Spleen (tissue), 11 donors: Measurements from ENCODE around the gene AKAP3. TPM values are rescaled to one million over a fixed set of nuclear protein-coding genes. Genes with fewer than 3 reads are reported as not detected.
A peak's percentile ranks its signal among the peaks of the same experiment; 100 is the strongest.

ENCODE experiments used
- DNase-seq: peaks from one replicate; pipeline ENCODE4 v3.0.0-alpha.2; 2020
- H3K27ac ChIP-seq, 8 donors: fragments of 200-600 bp; sonication (generic) in 7 of 8; 1 replicate in 4 of 8; 2 replicates in 4 of 8; pipeline versions ENCODE4 v1.5.0 to v1.8.0; 2016 to 2021; ENCODE audit warnings: inconsistent platforms in 4 of 8, mild to moderate bottlenecking in 4 of 8, moderate library complexity in 1 of 8
- H3K27me3 ChIP-seq, 7 donors: fragments of 200-600 bp; sonication (generic) in 6 of 7; replicated peaks in 1 of 7; 1 replicate in 4 of 7; 2 replicates in 3 of 7; pipeline versions ENCODE4 v1.5.0 to v1.8.0; 2016 to 2021; ENCODE audit warnings: inconsistent platforms in 3 of 7, mild to moderate bottlenecking in 1 of 7
- H3K36me3 ChIP-seq, 6 donors: fragments of 200-600 bp; sonication (generic) in 5 of 6; 1 replicate in 4 of 6; 2 replicates in 2 of 6; pipeline versions ENCODE4 v1.5.0 to v1.8.0; 2016 to 2021; ENCODE audit warnings: inconsistent platforms in 2 of 6
- H3K4me1 ChIP-seq, 6 donors: fragments of 200-600 bp; sonication (generic) in 5 of 6; 1 replicate in 3 of 6; 2 replicates in 3 of 6; pipeline versions ENCODE4 v1.5.0 to v1.8.0; 2016 to 2021; ENCODE audit warnings: inconsistent platforms in 3 of 6
- H3K4me3 ChIP-seq, 8 donors: fragments of 200-600 bp; sonication (generic) in 7 of 8; 1 replicate in 4 of 8; 2 replicates in 4 of 8; pipeline versions ENCODE4 v1.5.0 to v1.8.0; 2016 to 2021; ENCODE audit warnings: inconsistent platforms in 4 of 8, mild to moderate bottlenecking in 4 of 8, moderate library complexity in 2 of 8
- H3K9me3 ChIP-seq, 8 donors: fragments of 200-600 bp; sonication (generic) in 7 of 8; 1 replicate in 4 of 8; 2 replicates in 4 of 8; pipeline versions ENCODE4 v1.5.0 to v1.8.0; 2016 to 2021; ENCODE audit warnings: inconsistent platforms in 4 of 8
- POLR2A ChIP-seq, 3 donors: fragments of 450-650 bp; IDR thresholded peaks; one replicate each; pipeline ENCODE4 v1.5.1; 2017; ENCODE audit warnings: antibody characterized with exemption in 3 of 3, mild to moderate bottlenecking in 1 of 3
- POLR2AphosphoS5 ChIP-seq, 3 donors: sonication (generic); formaldehyde crosslinking; IDR thresholded peaks; one replicate each; pipeline ENCODE4 v1.5.1; 2017; ENCODE audit warnings: antibody characterized with exemption in 3 of 3
- WGBS, 5 donors: extraction: QIAGEN DNeasy Blood & Tissue Kit in 3 of 5; methylation state at CpG; one replicate each; pipeline versions ENCODE4 v1.1.5 to v1.1.7; 2013 to 2018; 5-methylcytosine and 5-hydroxymethylcytosine counted together
- intact Hi-C: fragments of 100-400 bp; cut with DNase I; formaldehyde crosslinking; loops from one replicate; pipeline ENCODE4 v1.15.0; 2023; ENCODE audit warnings: low total_unique reads
- polyA plus RNA-seq, 3 donors: library from polyadenylated mRNA; stranded (reverse); fragments of 200-250 nt; gene quantifications; one replicate each; pipeline ENCODE4 v1.2.1, GENCODE V29; 2013
- total RNA-seq, 7 donors: library from RNA; depleted of rRNA in 3 of 7; stranded (reverse); fragments of >200 nt in 3 of 7; fragmentation: NEBNext Ultra II Directional in 4 of 7; extraction: Animal tissue kit (Norgen Biotek cat#: 25700) in 4 of 7; gene quantifications; one replicate each; pipeline versions ENCODE4 v1.1.0 to v1.2.1, GENCODE V29; 2016 to 2021
- TF ChIP-seq, protein P1 (sequence below), 11 experiments: fragments of 200-600 bp in 7 of 11; fragments of 450-650 bp in 4 of 11; sonication (generic) in 4 of 11; IDR thresholded peaks in 8 of 11; conservative IDR thresholded peaks in 3 of 11; 1 replicate in 7 of 11; 2 replicates in 4 of 11; pipeline versions ENCODE4 v1.4.0 to v1.8.0; 2016 to 2021; ENCODE audit warnings: antibody characterized with exemption in 11 of 11, inconsistent platforms in 4 of 11, mild to moderate bottlenecking in 1 of 11
- donor health status: healthy with polysubstance abuse.
- donor health status: DM: no; HTN: no; CAD: no; lungs with moderate emphysema.
- donor health status: DM: no; HTN: no; CAD: no.
- donor health status: Bipolar disorder and iron deficiency.
- donor health status: healthy.
- donor health status: DM: no; HTN: no; CAD: no.
- donor health status: DM: yes; HTN: yes; CAD: no.

The AKAP3 gene
- total and polyA plus RNA-seq, 10 donors: 0.39 to 2.4 (median 1.5) TPM

DNA sequence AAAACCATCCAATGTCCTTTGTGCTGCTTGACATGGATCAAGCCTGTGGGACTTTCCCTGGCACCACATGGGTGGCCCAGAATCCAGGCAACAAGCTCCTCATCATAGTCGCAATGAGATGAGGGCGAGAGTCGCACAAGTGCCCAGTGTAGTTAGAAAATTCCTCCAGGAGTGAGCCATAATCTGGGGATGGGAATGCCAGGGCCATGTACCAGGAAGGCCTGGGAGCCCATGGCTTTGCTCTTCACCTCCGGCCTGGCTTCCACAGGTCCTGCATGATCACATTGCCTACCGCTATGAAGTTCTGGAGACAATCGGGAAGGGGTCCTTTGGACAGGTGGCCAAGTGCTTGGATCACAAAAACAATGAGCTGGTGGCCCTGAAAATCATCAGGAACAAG, 53.0 kb downstream of the AKAP3 start:
- H3K36me3 ChIP-seq: peaks cover 0 to 35% (median 0%) of the 10 kb centered on the region in 6 donors
- H3K27me3 ChIP-seq: no peaks in the 10 kb centered on the region
- H3K4me3 ChIP-seq: no peak overlapping the region
- TF ChIP-seq POLR2AphosphoS5 (IDR thresholded peaks at IDR 0.05): no peak
- H3K27ac ChIP-seq: no peak overlapping the region
- no peak for DNase-seq
- H3K4me1 ChIP-seq: no peaks in the 10 kb centered on the region
- no peaks in the 10 kb centered on the region for H3K9me3 ChIP-seq
- WGBS, 5 donors: 94 to 99% (median 97%) methylated on average over 6 of the region's 6 CpGs
- intact Hi-C loops: no loop called here

DNA sequence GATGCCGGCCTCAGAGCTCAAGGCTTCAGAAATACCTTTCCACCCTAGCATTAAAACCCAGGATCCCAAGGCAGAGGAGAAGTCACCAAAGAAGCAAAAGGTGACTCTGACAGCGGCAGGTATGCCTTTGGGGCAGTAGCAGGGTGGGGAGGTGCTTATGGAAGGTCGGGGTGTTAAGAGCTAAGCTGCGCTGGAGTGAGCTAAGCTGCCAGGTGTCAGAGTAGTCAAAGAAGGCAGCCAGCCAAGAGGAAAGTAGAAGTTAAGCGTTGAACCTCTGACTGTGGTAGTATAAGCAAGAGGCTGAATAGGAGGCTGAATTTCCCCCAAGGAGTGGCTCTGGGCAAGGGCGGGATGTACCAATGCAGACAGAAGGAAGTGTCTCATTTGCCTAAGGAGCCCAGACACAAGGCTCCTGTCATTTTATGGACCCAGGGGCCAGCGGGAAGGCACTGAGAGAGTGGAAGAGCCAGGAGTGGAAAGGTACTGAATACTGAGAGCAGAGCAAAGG, 57.6 kb downstream of the AKAP3 start:
- Histone ChIP-seq H3K4me1 (no peaks in the 10 kb centered on the region), H3K27me3 (no peaks in the 10 kb centered on the region), H3K36me3 (peaks cover 0 to 24% (median 0%) of the 10 kb centered on the region in 6 donors), H3K27ac (peak overlapping the region in 1 of 8 donors; percentile 22), H3K9me3 (no peaks in the 10 kb centered on the region), H3K4me3 (no peak overlapping the region)
- WGBS, 5 donors: 79 to 88% (median 81%) methylated on average over 7 of the region's 7 CpGs
- intact Hi-C loops: no loop called here
- no peak for DNase-seq
- TF ChIP-seq POLR2A (IDR thresholded peaks at IDR 0.05): no peak
- TF ChIP-seq, protein P1, sequence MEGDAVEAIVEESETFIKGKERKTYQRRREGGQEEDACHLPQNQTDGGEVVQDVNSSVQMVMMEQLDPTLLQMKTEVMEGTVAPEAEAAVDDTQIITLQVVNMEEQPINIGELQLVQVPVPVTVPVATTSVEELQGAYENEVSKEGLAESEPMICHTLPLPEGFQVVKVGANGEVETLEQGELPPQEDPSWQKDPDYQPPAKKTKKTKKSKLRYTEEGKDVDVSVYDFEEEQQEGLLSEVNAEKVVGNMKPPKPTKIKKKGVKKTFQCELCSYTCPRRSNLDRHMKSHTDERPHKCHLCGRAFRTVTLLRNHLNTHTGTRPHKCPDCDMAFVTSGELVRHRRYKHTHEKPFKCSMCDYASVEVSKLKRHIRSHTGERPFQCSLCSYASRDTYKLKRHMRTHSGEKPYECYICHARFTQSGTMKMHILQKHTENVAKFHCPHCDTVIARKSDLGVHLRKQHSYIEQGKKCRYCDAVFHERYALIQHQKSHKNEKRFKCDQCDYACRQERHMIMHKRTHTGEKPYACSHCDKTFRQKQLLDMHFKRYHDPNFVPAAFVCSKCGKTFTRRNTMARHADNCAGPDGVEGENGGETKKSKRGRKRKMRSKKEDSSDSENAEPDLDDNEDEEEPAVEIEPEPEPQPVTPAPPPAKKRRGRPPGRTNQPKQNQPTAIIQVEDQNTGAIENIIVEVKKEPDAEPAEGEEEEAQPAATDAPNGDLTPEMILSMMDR (IDR thresholded peaks at IDR 0.05 in 8 of 11, conservative IDR thresholded peaks at IDR 0.05 in 3 of 11): no peak
- TF ChIP-seq POLR2AphosphoS5 (IDR thresholded peaks at IDR 0.05): no peak

DNA sequence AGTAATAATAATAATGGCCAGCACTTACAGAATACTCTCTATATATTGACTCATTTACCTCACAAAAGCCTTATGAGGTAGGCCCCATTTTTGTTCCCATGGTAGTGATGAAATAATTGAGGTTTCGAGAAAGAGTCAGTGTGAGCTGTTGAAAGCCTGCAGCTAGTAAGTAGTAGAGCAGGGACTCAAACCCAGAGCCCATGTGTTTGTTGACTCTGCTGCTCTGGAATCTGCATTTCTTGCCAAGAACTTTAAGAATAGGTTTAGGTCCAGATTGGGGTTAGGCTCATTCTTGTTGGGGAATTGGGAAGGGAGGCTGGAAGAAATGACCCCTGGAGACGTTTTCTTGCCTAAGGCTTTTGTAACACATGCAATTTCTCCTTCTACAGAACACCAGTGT, 58.9 kb downstream of the AKAP3 start:
- peaks cover 0 to 17% (median 0%) of the 10 kb centered on the region in 6 donors for H3K36me3 ChIP-seq
- WGBS, 5 donors: 30 to 80% (median 71%) methylated on average over 2 of the region's 2 CpGs
- no peaks in the 10 kb centered on the region for H3K27me3 ChIP-seq
- TF ChIP-seq POLR2A (IDR thresholded peaks at IDR 0.05) (no peak), POLR2AphosphoS5 (IDR thresholded peaks at IDR 0.05) (no peak)
- TF ChIP-seq, protein P1 (IDR thresholded peaks at IDR 0.05 in 8 of 11, conservative IDR thresholded peaks at IDR 0.05 in 3 of 11): no peak
- H3K27ac ChIP-seq: peak overlapping the region in 2 of 8 donors; percentile 22 to 50
- no peaks in the 10 kb centered on the region for H3K9me3 ChIP-seq
- intact Hi-C loops: no loop called here
- no peak for DNase-seq
- no peaks in the 10 kb centered on the region for H3K4me1 ChIP-seq
- no peak overlapping the region for H3K4me3 ChIP-seq

DNA sequence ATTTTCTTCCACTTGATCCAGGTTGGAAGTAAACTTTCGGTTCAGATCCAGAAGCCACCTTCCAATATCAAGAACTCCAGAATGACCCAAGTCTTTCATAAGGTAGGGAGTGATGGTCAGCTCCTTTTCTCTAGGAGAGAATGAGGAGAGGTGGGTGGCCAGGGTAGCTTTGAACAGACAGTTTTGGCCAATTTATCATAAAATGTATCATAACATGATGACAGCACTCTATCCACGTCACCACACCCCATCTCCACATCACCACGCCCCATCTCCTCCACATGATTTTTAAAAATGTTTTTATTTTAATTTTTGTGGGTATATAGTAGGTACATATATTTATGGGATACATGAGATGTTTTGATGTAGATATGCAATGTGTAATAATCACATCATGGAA, 59.9 kb downstream of the AKAP3 start:
- TF ChIP-seq, protein P1 (IDR thresholded peaks at IDR 0.05 in 8 of 11, conservative IDR thresholded peaks at IDR 0.05 in 3 of 11): no peak
- TF ChIP-seq POLR2AphosphoS5 (IDR thresholded peaks at IDR 0.05) (no peak), POLR2A (IDR thresholded peaks at IDR 0.05) (no peak)
- intact Hi-C loops: no loop called here
- 92 to 99% (median 95%) methylated on average over 3 of the region's 3 CpGs for WGBS, 5 donors

DNA sequence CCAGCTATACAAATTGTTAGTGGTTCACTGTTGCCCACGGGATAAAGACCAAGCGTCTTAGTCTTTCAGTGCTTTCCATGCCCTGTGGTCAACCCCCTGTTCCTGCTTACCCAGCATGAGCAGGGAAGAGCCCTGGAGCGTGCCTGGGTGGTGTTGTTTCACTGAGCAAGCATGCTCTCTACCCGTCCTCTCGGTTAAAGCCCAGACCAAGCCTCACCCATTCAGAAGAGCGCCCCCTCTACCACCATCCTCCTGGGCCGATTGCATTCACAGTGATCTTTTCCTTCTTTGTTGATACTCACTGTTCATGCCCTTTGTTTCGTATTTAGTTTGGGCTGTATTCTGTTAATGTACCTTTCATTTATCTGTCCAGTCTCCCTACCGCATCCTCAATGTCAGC, 61.7 kb downstream of the AKAP3 start:
- 79 to 85% (median 84%) methylated on average over 9 of the region's 9 CpGs for WGBS, 5 donors
- no peak for DNase-seq
- H3K4me1 ChIP-seq: no peaks in the 10 kb centered on the region
- no peaks in the 10 kb centered on the region for H3K27me3 ChIP-seq
- TF ChIP-seq POLR2A (IDR thresholded peaks at IDR 0.05): no peak
- TF ChIP-seq, protein P1 (IDR thresholded peaks at IDR 0.05 in 8 of 11, conservative IDR thresholded peaks at IDR 0.05 in 3 of 11): no peak
- TF ChIP-seq POLR2AphosphoS5 (IDR thresholded peaks at IDR 0.05): no peak
- no peak overlapping the region for H3K4me3 ChIP-seq
- no peaks in the 10 kb centered on the region for H3K9me3 ChIP-seq
- no peaks in the 10 kb centered on the region for H3K36me3 ChIP-seq
- intact Hi-C loops: no loop called here
- no peak overlapping the region for H3K27ac ChIP-seq

More for the DNA sequence above, 59.9 kb downstream of the AKAP3 start:
- H3K27ac ChIP-seq: no peak overlapping the region
- no peaks in the 10 kb centered on the region for H3K4me1 ChIP-seq
- no peak overlapping the region for H3K4me3 ChIP-seq
- H3K9me3 ChIP-seq: no peaks in the 10 kb centered on the region
- DNase-seq: no peak
- H3K36me3 ChIP-seq: peaks cover 0 to 10% (median 0%) of the 10 kb centered on the region in 6 donors
- no peaks in the 10 kb centered on the region for H3K27me3 ChIP-seq
